GM18498 (cell line): ENCODE measurements around the gene MED26.
"Not testable (repeated sequence)": the region's sequence is repeated elsewhere in the genome, so short reads cannot be mapped to it uniquely, and the experiment has no call there.

ENCODE experiments used
- ATAC-seq: cut with Tn5 transposase; IDR thresholded peaks from one replicate; pipeline ENCODE4 v1.9.1; 2021; ENCODE audit warnings: mild to moderate bottlenecking, moderate library complexity; ENCODE audit not compliant: unreplicated experiment

MED26 gene

DNA sequence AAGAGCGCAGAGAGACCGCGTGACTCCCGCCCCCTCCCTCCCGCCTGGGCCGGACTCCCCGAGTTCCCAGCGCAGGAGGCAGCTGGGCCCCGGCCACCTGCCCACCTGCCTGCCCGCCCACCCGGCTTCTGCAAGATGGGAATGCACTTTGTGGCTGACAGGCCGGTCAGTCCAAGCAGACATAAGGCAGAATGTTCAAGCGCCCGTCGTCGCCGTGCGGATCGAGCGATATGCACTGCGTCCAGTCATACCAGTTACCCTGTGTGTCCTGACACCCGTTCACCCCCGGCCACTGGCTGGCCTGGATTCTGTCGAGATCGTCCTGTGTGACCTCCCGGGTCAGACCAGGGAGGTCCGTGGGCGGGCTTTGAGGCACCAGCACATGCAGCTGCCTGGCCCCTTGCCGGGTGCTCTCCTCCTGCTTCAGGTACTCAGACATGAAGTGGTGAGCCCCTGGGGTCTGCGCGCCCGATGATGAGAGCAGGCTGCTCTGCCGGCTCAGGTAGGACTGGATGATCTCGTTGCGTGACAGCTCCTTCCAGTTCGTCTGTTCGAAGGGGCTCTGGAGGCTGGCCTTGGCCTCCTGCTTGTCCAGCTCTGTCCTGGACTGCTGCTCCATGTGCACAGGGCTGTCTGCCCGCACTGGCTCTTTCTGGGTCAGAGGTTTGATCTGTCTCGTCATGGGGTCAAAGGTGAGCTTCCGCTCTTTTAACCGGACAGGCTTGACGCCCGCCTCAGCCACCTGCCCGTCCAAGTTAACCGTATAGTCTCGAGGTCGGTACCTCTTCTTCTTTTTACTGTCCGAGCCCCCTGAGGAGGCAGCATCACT, 51.9 kb downstream of the MED26 start:
- no peak for ATAC-seq

DNA sequence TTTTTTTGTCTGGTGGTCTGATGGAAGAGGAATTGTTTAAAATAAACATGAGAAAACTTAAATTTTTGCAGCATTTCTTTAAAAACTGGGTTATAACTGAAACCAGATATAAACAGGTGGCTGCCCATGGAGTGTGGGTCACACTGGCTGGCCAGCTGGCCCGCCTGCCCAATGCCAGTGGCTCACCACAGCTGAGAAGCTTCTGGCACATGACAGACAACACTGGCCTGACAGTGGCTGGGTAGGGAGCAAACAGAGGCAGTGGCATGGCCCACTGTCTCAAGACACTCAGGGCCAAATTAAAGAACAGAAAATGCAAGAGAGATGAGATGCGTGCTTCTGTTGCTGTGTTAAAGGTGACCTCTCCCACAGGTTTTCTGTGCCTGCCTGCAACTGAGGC, 52.7 kb downstream of the MED26 start:
- ATAC-seq, result no peak

DNA sequence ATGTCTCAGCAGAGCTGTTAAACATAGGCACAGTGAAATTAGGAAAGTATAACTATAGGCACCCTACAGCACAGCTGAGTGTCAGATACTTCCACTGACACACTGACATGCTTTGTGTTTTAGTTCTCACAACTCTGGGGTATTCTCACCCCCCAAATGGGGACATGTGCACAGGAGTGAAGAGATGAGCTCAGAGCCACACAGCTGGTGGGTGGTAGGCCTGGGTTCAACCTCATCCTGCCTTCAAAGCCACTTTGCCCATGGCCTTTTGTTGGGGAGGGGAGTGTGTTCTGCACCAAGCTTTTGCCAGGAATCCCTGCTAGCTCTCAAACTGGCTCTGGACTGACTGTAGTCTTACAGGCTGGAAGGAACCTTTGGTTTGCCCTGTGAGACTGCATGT, 54.1 kb downstream of the MED26 start:
- no peak for ATAC-seq

DNA sequence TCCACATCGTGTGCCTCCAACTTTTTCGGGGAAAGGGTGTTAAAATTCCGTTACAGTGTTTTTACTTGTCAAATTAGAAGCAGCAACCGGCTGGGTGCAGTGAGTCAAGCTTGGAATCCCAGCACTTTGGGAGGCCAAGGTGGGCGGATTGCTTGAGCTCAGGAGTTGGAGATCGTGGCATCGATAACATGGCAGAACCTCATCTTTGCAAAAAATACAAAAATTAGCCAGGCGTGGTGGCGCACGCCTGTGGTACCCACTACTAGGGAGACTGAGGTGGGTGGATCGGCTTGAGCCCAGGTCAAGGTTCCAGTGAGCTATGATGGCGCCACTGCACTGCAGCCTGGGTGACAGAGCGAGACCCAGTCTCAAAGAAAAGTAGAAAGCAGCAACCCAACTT, 54.7 kb downstream of the MED26 start:
- no peak for ATAC-seq

GRCh38 chr19:16572332-16573211, 55.4 kb downstream of the MED26 start, which contains the start of gene SLC35E1:
Gene SLC35E1, minus strand, starts transcription at chr19:16572415. Its CDS starts 51 bp downstream, at chr19:16572364.
- peak; percentile 89 for ATAC-seq

- ATAC-seq, result no peak
Observed at GRCh38 chr19:16571822-16572331, 56.1 kb downstream of the MED26 start.

DNA sequence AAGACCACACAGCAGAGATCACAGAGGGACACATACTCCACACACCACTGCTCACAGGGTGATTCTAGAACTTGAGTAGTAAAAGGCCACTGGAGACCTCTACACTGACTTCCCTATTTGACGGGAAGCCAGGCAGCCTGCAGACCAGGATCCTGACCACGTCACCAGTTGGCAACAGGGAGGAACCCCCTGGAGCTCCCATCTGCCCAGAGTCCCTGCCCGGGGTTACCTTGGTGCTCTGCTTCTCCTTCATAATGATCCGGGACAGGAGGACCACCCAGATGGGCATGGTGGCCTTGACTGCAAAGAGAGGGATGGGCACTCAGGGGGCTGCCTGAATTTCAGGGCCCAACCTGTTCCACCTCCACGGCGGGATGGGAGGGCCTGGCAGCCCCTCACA, 56.7 kb downstream of the MED26 start:
- ATAC-seq, result no peak

- ATAC-seq, result no peak
Observed at GRCh38 chr19:16569609-16570320, 58.2 kb downstream of the MED26 start.

DNA sequence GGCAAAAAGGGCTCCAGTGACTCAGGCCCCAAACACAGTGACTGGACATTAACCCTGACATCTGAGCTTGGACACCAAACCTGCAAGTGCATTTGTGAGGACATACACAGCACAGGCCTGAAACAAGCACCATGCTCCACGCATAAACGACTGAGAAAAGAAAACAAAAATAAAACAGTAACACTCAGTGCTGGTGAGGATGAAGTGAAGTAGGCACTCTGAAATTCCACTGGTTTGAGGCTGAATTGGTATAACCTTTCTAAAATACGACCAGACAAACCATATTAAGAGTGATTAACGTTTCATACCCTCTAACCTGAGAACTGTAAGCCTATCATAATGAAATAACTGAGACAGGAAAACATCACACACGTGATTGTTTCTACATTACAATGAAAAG, 61.3 kb downstream of the MED26 start:
- no peak for ATAC-seq

DNA sequence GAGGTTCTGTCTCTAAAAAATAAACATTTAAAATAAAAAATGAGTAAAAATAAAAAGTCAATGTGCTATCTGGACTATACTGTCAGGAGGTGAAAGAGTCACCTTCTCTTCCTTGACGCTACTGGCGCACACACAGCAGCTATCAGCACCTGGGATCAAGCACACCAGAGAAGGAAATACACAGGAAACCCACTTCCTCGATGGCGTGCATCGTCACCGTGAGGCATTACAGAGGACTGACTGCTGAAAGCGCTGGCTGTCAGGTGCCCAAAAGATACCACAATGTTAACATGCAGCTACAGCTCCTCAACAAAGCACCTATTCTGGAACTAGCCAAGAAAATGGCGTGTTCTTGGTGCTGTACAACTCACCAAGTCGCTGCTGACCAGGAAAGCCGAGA, 61.8 kb downstream of the MED26 start:
- ATAC-seq, result no peak

GRCh38 chr19:16564842-16565241, 63.2 kb downstream of the MED26 start:
- ATAC-seq, result no peak

DNA sequence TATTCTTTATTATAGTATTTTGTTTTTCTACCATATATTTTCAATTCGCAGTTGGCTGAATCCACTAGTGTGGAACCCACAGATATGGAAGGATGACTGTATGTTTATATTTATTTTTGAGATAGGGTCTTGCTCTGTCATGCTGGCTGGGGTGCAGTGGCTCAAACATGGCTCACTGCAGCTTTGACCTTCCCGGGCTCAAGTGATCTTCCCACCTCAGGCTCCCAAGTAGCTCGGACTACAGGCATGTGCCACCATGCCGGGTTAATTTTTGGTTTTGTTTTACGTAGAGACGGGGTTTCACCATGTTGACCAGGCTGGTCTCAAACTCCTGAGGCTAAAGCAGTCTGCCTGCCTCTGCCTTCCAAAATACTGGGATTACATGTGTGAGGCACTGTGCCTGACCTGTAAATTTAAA, 65.4 kb downstream of the MED26 start:
- ATAC-seq, result no peak

GRCh38 chr19:16561382-16561781, 66.6 kb downstream of the MED26 start:
- ATAC-seq, result no peak

- no peak for ATAC-seq
Observed at GRCh38 chr19:16559780-16560276, 68.2 kb downstream of the MED26 start.

GRCh38 chr19:16554776-16555175, 73.2 kb downstream of the MED26 start:
- no peak for ATAC-seq

DNA sequence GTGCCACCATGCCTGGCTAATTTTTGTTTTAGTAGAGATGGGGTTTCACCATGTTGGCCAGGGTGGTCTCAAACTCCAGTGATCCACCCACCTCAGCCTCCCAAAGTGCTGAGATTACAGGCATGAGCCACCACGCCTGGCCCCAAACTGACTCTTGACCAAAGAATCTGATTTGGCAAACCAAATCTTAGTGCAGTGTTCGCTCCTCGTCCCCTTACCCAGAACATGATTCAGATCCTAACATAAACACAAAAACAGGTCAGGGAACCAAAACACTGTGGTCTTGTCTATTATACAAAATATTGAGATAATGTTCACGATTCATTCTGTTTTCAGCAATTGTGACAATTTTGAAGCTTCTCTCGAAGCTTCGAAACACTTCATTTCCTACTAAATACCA, 76.1 kb downstream of the MED26 start:
- not testable (repeated sequence) for ATAC-seq

DNA sequence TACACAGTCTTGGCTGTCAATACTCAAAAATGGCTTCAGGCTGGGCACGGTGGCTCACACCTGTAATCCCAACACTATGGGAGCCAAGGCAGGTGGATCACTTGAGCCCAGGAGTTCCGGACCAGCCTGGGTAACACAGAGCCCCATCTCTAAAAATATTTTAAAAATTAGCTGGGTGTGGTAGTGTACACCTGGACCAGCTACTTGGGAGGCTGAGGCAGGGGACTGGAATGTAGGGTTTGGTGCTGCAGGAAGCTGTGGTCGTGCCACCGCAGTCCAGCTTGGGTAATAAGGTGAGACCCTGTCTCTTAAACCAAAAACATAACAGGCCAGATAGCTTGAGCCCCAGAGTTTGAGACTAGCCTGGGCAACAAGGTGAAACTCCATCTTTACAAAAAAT, 79.0 kb downstream of the MED26 start:
- no peak for ATAC-seq

- no peak for ATAC-seq
Observed at GRCh38 chr19:16544473-16545231, 83.4 kb downstream of the MED26 start.

DNA sequence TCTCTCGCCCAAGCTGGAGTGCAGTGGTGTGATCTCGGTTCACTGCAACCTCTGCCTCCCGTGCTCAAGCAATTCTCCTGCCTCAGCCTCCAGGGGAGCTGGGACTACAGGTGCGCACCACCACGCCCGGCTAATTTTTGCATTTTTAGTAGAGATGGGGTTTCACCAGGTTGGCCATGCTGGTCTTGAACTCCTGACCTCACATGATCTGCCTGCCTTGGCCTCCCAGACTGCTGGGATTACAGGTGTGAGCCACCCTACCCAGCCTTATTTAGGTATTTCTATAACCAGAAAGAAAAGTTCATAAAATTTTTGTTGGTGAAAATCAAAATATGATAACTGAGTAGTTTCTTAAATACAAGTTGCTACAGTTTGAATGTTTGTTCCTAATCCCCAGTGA, 84.3 kb downstream of the MED26 start:
- ATAC-seq, result not testable (repeated sequence)

- no peak for ATAC-seq
Observed at GRCh38 chr19:16542910-16543472, 85.0 kb downstream of the MED26 start.
